RWPE1 (cell line): ENCODE results near the gene MMD.
"Not testable (repeated sequence)": the region's sequence is repeated elsewhere in the genome, so short reads cannot be mapped to it uniquely, and the experiment has no call there.

ENCODE experiments used
- CTCF ChIA-PET: fragments of 350-600 bp; sonication (Branson Sonifier 250); formaldehyde crosslinking; extraction: SDS; loops from one replicate; lab custom pipeline; 2021; lab: Yijun Ruan, JAX
- POLR2A ChIA-PET: fragments of 400-600 bp; formaldehyde crosslinking; extraction: SDS; loops from one replicate; lab custom pipeline; 2020; ENCODE audit warnings: antibody characterized with exemption; ENCODE audit not compliant: low non-redundant PET; lab: Yijun Ruan, JAX
- DNase-seq: peaks from one replicate; pipeline ENCODE4 v3.0.0; 2012; ENCODE audit warnings: low spot score
- H3K27ac ChIP-seq: fragments of 450-650 bp; 2 replicates; pipeline ENCODE4 v1.5.1; 2017
- CTCF ChIP-seq: fragments of 450-650 bp; conservative IDR thresholded peaks from 2 replicates; pipeline ENCODE4 v1.5.1; 2017; ENCODE audit warnings: low read depth, mild to moderate bottlenecking

MMD gene

GRCh38 chr17:55432358-55433028, 10.9 kb upstream of the MMD start:
- ChIA-PET CTCF (interaction anchor here (1.5 kb wide), 1 partner anchor 82 kb away, joined by 3 read pairs; no protein-coding TSS in a partner anchor), POLR2A (no interaction called here)
- TF ChIP-seq CTCF, result no peak
- no peak for DNase-seq
- H3K27ac ChIP-seq, result no peak overlapping the region

- CTCF ChIA-PET, result interaction anchor here (0.6 kb wide), 1 partner anchor 136 kb away, joined by 5 read pairs; no protein-coding TSS in a partner anchor
Measured at GRCh38 chr17:55431914-55432313, 10.3 kb upstream of the MMD start.

GRCh38 chr17:55430541-55431288, 9.1 kb upstream of the MMD start:
- no peak for TF ChIP-seq CTCF
- no peak for DNase-seq
- CTCF ChIA-PET, result interaction anchor here (0.6 kb wide), 1 partner anchor 166 kb away, joined by 3 read pairs; the partner anchor contains the start of gene HLF
- POLR2A ChIA-PET, result no interaction called here
- no peak overlapping the region for H3K27ac ChIP-seq

More at GRCh38 chr17:55431914-55432313, 10.3 kb upstream of the MMD start:
- DNase-seq, H3K27ac ChIP-seq, POLR2A ChIA-PET: not testable (repeated sequence)

GRCh38 chr17:55427587-55427882, 5.9 kb upstream of the MMD start:
- no peak overlapping the region for H3K27ac ChIP-seq
- DNase-seq, result no peak
- CTCF ChIA-PET, result interaction anchor here (0.9 kb wide), 1 partner anchor 50 kb away, joined by 3 read pairs; no protein-coding TSS in a partner anchor
- no peak for TF ChIP-seq CTCF
- POLR2A ChIA-PET, result no interaction called here

GRCh38 chr17:55426851-55427586, 5.4 kb upstream of the MMD start:
- TF ChIP-seq CTCF, result no peak
- DNase-seq, result no peak
- ChIA-PET POLR2A (no interaction called here), CTCF (no interaction called here)
- H3K27ac ChIP-seq, result no peak overlapping the region

GRCh38 chr17:55424893-55425540, 3.4 kb upstream of the MMD start:
- DNase-seq, result no peak
- ChIA-PET CTCF (interaction anchor here (0.6 kb wide), 1 partner anchor 73 kb away, joined by 3 read pairs; no protein-coding TSS in a partner anchor), POLR2A (no interaction called here)
- TF ChIP-seq CTCF, result no peak
- H3K27ac ChIP-seq, result no peak overlapping the region
